Measurements from ENCODE around the gene ZFAND3.

DNA sequence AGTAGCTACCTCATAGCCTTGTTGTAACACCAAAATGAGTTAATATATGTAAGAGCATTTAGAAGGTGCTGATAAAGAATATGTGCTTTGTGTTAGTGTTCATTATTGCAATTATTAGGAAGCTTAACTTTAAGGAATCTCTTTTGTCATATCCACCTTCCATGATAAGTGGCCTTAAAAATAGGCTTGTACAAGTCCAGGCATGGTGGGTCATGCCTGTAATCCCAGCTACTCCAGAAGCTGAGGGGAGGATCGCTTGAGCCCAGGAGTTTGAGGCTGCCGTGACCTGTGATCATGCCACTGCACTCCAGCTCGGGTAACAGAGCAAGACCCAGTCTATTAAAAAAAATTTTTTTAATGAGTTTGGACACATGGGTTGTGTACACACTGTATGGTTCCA lies 285.5 kb downstream of the ZFAND3 start:
- TF ChIP-seq, protein P1, sequence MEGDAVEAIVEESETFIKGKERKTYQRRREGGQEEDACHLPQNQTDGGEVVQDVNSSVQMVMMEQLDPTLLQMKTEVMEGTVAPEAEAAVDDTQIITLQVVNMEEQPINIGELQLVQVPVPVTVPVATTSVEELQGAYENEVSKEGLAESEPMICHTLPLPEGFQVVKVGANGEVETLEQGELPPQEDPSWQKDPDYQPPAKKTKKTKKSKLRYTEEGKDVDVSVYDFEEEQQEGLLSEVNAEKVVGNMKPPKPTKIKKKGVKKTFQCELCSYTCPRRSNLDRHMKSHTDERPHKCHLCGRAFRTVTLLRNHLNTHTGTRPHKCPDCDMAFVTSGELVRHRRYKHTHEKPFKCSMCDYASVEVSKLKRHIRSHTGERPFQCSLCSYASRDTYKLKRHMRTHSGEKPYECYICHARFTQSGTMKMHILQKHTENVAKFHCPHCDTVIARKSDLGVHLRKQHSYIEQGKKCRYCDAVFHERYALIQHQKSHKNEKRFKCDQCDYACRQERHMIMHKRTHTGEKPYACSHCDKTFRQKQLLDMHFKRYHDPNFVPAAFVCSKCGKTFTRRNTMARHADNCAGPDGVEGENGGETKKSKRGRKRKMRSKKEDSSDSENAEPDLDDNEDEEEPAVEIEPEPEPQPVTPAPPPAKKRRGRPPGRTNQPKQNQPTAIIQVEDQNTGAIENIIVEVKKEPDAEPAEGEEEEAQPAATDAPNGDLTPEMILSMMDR (IDR thresholded peaks at IDR 0.05): no peak
- no peak for TF ChIP-seq POLR2A (IDR thresholded peaks at IDR 0.05)
- no peak for TF ChIP-seq POLR2AphosphoS5 (IDR thresholded peaks at IDR 0.05; ENCODE audit: insufficient read depth in 1 of 2, low read depth in 1 of 2)
